ENCODE data around the gene DNMT3A. TPM values are rescaled to one million over a fixed set of nuclear protein-coding genes. Genes with fewer than 3 reads are reported as not detected.

DNMT3A gene
- total RNA-seq, 1 experiment from 2014 or later = 6.0 TPM

DNA sequence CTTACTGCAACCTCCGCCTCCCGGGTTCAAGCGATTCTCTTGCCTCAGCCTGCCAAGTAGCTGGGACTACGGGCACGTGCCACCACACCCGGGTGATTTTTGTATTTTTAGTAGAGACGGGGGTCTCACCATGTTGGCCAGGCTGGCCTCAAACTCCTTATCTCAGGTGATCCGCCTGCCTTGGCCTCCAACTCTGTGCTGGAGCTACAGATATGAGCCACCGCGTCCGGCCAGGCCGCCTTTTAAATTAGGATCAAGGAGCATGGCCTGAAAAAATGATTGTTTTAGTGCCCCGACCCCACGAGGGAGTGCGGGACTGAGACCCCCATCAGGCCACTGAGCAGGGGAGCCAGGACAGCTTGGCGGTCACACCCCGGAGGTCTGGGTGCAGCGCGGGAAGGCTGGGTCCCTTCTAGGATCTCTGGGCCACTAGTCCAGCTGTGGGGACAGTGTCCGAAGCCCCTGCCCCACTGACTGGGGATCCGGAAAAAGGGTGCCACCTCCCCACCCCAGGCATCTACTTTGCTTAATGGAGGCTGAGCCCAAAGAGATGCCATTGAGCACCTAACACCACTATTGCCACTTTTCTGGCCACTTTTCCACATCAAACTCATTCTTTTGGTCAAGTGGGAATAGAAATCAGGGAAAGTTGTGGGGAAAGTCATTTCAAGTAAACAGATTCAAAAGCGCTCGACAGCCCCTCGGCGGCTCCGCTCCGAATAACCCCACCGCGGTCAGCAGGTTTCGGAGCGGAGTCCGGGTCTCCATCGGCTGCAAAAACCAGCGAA, 19.7 kb upstream of the DNMT3A start:
- Histone ChIP-seq H3K4me3 (peak overlapping the region; percentile 12; the same call in 1 of the 2 replicates), H3K36me3 (no peaks in the 10 kb centered on the region), H3K9me3 (no peaks in the 10 kb centered on the region), H3K27me3 (no peaks in the 10 kb centered on the region)
- no peak for DNase-seq

DNA sequence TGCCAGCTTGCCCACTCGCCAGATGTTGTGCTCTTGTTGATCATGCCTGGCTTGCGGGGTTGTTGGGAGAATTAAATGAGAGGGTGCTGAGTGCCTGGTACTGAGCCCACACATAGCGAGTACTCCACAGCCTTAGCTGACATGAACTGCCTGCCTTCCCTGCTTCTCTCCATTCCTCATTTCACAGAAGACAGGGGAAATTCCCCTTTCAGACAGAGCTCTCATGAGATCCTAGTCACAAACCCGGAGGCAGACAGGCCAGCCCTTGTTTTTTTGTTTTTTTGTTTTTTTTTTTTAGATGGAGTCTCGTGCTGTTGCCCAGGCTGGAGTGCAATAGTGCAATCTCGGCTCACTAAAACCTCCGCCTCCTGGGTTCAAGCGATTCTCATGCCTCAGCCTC, 17.1 kb upstream of the DNMT3A start:
- Histone ChIP-seq H3K27me3 (no peaks in the 10 kb centered on the region), H3K9me3 (no peaks in the 10 kb centered on the region), H3K36me3 (no peaks in the 10 kb centered on the region), H3K4me3 (no peak overlapping the region)
- DNase-seq = no peak

DNA sequence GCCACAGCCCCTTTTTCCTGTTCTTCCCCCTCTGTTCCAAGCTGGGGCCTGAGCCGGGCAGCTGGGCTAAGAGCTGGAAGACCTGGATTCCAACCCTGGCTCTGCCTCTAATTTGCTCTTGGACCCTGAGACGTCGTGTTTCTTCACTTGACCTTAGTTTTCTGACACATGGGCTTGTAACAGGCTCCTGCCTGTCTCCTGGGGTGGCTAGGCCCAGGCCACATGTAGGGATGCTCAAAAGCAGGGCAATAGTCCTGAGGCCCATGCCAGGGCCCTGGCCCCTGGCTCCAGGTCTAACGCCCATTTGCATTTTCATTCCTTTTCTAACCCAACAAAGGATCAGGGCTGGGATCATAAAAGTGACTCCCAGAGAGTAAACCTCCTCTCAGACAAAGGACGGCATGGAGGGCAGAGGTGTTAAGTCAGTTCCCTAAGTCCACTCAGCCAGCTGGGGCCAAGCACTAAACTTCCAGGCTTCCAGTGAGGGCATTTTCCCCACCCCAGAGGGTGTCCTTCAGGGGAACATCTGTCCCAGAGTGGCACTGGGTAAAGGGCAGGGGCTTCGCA, 16.6 kb upstream of the DNMT3A start:
- Histone ChIP-seq H3K27me3 (no peaks in the 10 kb centered on the region), H3K9me3 (no peaks in the 10 kb centered on the region), H3K36me3 (no peaks in the 10 kb centered on the region), H3K4me3 (no peak overlapping the region)
- no peak for DNase-seq

DNA sequence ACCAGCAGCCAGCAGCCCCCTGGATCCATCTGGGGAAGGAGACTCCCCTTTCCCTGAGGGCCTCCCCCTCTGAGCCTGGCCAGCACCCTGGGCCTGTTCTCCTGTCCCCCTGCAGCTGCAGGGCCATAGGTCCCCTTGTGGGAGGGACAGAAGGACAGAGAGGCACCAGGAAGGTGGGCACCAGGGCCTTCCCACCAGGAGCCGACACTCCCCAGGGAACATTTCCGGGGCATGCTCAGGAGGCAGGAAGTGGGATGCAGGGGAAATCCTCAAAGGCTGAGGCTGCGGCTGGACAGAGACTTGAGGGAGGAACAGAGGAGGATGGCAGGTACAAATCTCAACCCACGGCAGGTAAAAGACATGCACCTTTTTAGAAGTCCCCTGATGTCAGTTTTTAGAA, 14.4 kb upstream of the DNMT3A start:
- no peaks in the 10 kb centered on the region for H3K27me3 ChIP-seq

DNA sequence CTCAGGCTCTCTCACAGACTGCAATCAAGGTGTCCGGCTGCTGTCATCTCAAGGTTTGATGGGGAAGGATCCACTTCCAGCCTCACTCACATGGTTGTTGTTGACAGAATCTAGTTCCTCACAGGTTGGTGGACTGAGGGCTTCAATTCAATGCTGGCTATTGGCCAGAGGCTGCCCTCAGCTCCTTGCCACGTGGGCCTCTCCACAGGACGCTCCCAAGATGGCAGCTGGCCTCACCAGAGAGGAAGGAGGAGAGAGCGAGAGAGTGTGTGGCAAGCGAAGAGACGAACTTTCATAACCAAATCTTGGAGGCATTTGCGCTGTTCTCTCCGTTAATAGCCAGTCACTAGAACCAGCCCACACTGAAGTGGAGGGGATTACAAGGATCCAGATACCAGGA, 13.5 kb upstream of the DNMT3A start:
- Histone ChIP-seq H3K9me3 (no peaks in the 10 kb centered on the region), H3K36me3 (no peaks in the 10 kb centered on the region), H3K27me3 (no peaks in the 10 kb centered on the region), H3K4me3 (no peak overlapping the region)
- DNase-seq = no peak

More for the DNA sequence above, 14.4 kb upstream of the DNMT3A start:
- DNase-seq = no peak
- no peak overlapping the region for H3K4me3 ChIP-seq
- H3K36me3 ChIP-seq = no peaks in the 10 kb centered on the region
- H3K9me3 ChIP-seq = no peaks in the 10 kb centered on the region

DNA sequence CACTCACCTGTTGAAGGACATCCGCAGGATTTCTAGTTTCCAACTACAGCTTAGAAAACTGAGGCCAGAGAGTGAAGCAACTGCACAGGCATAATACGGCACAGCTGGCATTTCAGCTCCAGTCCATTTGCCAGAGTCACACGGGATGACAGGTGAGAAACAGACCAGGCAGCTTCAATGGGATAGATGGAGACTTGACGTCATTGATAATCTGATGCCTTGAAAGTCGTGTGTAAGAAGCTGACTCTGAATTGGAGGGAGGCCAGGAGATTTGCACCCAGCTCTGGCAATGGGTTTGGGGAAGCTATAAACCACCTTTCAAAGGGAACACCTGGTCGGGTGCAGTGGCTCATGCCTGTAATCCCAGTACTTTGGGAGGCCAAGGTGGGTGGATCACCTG, 12.4 kb upstream of the DNMT3A start:
- DNase-seq = no peak
- Histone ChIP-seq H3K36me3 (no peaks in the 10 kb centered on the region), H3K4me3 (no peak overlapping the region), H3K9me3 (no peaks in the 10 kb centered on the region), H3K27me3 (no peaks in the 10 kb centered on the region)

DNA sequence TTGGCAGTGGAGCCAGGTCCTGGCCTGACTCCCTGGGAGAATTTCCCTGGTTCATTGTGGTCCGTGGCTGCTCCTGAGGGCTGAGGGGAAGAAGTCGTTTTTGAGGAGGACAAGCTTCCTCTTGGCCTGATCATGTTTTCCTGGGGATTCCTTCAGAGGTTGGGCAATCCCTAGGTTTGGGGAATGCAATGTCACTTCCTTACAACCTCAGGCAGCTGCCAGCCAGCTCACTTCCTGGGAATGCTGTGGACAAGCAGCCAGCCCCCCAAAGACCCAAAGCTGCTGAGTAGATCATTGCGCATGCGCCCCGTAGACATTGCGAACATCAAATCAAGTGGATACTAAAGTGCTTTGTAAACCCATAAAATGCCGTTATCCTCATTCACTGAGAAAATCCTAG, 7.7 kb upstream of the DNMT3A start:
- DNase-seq = peak; percentile 39

DNA sequence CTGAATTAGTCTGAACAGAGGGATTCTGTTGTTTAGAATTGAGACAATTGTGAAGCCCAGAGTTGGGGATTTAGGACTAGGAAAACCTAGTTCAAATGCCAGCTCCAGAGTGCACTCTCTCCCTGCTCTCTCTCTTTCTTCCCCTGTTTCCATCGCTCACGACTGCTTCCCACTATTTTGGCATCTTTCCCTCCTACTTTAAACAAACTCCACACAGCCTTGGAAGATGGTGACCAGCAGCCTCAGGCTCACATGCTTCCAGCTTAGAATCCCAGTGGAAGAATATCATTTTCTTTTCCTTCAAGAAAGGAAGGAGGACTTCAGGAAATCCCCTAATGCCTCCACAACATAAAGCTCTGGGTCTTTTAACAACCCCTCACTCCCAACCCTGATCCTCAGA, 6.1 kb upstream of the DNMT3A start:
- Histone ChIP-seq H3K27me3 (no peaks in the 10 kb centered on the region), H3K4me3 (no peak overlapping the region)
- DNase-seq = no peak

More for the DNA sequence above, 7.7 kb upstream of the DNMT3A start:
- Histone ChIP-seq H3K9me3 (no peaks in the 10 kb centered on the region), H3K36me3 (no peaks in the 10 kb centered on the region), H3K27me3 (no peaks in the 10 kb centered on the region), H3K4me3 (no peak overlapping the region)

DNA sequence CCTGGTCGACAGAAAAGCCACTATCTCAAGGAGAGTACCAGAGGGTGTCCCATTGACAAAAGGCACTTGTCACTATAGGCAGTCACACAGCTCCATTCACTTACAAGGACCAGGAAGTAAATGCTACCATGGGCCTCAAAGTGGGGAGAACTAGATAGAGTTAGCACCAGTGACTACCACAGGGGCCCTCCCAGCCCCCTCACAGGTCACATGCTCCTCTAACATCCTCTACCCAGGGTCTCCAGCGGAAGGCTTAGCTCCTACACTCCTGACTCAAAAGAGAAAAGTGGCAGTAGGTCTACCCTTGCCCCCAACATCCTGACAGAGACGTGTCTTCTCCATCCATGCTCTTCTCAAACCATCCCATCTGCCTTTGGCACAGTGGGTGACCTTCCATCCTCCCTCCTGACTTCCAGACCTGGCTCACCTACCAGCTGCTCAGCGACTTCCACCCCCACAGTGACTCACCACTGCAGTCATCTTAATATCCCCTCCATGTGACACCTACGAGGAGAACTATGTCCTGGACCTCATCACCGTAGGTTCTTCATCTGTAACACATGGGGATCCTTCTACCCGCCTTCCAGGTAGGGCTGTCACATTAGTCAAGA, 5.6 kb upstream of the DNMT3A start:
- Histone ChIP-seq H3K36me3 (no peaks in the 10 kb centered on the region), H3K27me3 (no peaks in the 10 kb centered on the region), H3K4me3 (no peak overlapping the region), H3K9me3 (no peaks in the 10 kb centered on the region)
- DNase-seq = peak; percentile 45

More for the DNA sequence above, 6.1 kb upstream of the DNMT3A start:
- Histone ChIP-seq H3K9me3 (no peaks in the 10 kb centered on the region), H3K36me3 (no peaks in the 10 kb centered on the region)

DNA sequence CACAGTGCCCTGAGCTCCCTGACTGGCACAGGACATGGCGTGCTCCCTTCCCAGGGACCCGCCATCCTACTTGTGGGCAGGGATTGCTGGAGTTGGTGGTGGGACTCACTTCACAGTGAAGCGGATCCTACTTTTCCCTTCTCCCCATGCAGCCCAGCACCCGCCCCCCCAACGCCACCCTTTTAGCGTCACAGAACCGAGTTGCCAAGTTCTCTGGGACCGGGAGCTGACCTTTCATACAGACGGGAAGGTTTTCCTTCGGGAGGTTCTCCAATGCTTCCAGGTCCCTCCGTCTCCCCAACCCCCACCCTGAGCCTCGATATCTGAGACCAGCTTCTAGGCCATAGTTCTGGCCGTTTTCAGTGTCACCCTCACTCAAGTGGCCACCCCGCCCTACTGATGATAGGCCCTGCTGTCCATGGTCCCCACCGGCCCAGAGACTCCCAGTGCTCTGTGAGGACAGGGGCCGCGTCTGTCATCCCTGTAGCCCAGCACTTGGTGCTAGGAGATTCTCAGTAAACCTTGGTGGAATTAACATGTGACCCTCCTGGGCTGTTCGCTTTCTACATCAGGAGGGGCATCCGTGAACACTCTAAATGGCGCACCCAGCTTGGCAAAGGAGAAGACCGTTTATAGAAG, 1.6 kb upstream of the DNMT3A start:
- H3K36me3 ChIP-seq = no peaks in the 10 kb centered on the region
- no peak overlapping the region for H3K4me3 ChIP-seq
- no peaks in the 10 kb centered on the region for H3K9me3 ChIP-seq
- DNase-seq = no peak
- H3K27me3 ChIP-seq = no peaks in the 10 kb centered on the region

DNA sequence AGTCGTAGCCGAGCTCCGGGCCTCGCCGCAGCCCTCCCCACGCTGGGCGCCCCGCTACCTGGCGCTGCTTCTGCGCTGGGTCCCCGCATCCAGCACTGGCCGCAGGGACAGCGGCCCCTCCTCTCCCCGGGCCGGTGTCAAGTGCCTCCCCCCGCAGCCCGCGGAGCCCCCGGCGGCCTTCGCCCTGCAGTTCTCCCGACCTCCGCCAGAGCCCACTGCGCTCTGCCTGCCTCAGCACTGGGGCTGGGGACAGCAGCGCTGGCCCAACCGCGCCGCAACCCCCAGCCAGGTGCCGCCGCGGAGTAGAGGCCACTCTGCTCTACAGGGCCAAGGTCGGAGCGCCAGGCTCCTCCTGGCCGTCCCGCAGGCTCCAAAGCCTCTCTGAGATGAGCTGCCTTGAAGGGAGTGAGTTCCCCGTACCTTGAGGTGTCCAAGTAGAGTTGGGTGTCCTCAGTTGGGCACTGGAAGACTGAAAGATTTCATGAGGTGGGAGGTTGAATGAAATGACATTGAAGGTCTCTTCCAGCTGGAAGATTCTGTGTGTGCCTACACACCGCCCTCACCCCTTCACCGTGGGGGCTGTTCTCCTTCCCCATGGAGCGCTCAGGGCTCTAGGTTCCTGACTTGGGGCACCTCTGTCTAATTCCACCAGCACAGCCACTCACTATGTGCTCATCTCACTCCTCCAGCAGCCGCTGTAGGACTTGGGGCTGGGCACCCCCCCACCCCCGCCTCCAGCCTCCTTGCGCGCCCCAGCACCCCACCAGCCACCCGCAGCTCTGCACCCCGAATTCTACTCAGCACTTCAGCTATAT, 854 bp upstream of the DNMT3A start:
- Histone ChIP-seq H3K9me3 (no peaks in the 10 kb centered on the region), H3K36me3 (no peaks in the 10 kb centered on the region), H3K27me3 (no peaks in the 10 kb centered on the region), H3K4me3 (peak overlapping the region; percentile 54)
- DNase-seq = peak; percentile 82

DNA sequence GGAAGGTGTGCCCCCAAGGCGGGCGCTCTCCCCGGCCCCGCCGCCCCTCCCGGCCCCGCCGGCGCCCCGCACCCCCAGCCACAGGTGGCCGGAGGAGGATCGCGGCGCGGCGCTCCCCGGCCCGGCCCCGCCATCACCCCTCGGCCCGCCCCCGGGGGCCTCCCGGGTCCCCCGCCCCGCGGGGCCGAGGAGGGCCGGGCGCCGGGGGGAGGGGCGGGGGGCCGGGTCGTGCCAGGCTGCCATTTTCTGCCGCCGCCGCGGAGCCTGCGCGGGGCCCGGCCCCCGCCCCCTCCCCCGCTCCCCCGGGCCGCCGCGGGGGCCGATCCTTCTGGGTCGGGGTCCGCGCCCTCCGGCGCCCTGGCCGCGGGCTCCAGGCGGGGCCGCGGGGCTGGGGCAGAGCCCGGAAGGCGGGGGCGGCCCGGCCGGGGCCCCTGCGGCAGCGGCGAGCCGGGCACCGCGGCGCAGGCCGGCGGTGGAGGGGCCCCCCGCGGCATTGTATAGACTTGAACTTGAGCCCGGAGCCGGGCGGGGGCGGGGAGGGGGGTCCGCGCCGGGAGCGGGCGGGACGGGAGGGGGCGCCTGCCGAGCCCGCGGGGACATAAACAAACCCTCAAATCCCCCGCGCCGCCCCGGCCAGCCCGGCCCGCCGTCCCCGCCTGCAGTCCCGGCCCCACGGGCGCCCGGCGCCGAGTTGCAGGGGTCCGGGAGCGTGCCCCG, 556 bp downstream of the DNMT3A start:
- peak; percentile 35 for DNase-seq
- Histone ChIP-seq H3K9me3 (no peaks in the 10 kb centered on the region), H3K36me3 (no peaks in the 10 kb centered on the region), H3K27me3 (no peaks in the 10 kb centered on the region), H3K4me3 (no peak overlapping the region; the same call in 1 of the 2 replicates)

DNA sequence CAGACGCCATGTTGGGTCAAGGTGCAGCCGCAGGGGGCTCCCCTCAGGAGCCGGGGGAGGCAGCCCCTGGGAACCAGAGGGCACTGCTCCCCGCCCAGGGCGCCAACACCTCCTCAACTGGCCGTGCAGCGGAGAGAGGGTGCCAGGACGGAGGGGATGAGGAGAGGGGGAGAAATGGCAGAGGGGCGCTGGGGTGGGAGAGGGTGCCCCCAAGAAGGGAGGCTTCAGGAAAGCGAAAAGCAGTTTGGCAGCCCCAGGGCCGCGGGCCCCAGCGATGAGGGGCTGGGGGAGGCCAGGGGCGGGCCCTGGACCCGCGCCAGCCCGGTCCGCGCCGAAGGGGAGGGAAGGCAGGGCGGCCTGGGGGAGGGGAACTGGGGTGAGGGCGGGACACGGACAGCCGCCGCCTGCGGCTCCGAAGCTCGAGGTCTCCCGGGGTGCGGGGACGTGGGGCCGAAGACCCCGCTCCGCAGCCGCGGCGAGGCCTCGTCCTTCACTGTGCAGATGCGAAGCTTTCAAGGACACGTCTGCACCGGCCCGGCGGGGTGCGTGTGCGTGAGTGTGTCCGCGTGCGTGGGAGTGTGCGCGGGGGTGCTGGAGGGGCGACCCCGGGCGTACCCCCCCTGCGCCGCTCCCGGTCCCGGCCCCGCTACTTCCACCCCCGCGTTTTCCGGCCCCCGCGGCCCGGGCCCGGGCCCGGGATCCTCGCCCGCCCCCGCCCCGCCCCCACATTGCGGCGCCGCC, 1.4 kb downstream of the DNMT3A start:
- Histone ChIP-seq H3K36me3 (no peaks in the 10 kb centered on the region), H3K27me3 (no peaks in the 10 kb centered on the region), H3K9me3 (no peaks in the 10 kb centered on the region), H3K4me3 (peak overlapping the region; percentile 39)
- DNase-seq = no peak

DNA sequence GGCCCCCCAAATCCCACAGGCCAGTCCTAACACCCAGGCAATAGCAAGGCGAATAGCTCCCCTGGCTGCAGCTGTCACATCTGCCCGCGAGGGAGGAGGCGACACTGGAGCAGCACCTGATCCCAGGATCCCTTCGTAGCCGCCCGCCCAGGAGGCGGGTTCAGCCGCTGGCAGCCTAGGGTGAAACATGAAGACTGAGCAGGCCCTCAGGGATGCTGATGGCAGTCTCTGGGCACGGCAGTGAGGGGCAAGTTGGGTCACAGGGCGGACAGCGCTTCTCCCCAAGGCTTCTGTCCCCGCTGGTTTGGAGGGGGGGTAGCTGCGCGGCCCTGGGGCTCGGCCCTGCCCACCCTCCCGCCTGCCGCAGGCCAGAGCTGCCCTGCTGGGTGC, 1.9 kb downstream of the DNMT3A start:
- H3K4me3 ChIP-seq = no peak overlapping the region
- no peak for DNase-seq
- H3K27me3 ChIP-seq = no peaks in the 10 kb centered on the region

DNA sequence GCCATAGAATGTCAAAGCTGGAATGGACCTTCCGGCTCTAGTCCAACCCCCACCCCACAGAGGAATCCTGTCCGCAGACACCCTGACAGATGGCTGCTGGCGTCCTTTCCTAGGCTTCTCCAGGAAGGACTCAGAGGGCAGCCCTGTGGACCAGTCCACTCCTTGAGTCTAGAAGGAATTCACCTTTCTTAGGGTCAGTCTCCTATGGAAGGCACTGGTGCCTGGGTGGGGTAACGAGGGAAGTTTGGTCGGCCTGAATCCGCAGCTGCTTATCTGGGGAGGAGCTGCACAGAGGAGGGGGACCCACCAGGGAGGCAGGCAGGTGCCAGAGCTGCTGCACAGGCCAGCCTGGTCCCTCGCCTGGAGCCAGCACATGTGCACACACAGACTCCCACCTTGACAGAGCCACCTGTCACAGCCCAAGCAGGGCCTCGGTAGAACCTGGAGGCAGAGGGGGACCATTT, 2.5 kb downstream of the DNMT3A start:
- DNase-seq = no peak
- Histone ChIP-seq H3K4me3 (no peak overlapping the region), H3K9me3 (no peaks in the 10 kb centered on the region), H3K27me3 (no peaks in the 10 kb centered on the region), H3K36me3 (no peaks in the 10 kb centered on the region)

More for the DNA sequence above, 1.9 kb downstream of the DNMT3A start:
- Histone ChIP-seq H3K9me3 (no peaks in the 10 kb centered on the region), H3K36me3 (no peaks in the 10 kb centered on the region)
